Testis (tissue), 3 donors: Measurements from ENCODE around the gene UBAC2. TPM values are rescaled to one million over a fixed set of nuclear protein-coding genes. Genes with fewer than 3 reads are reported as not detected.

Experiments
- DNase-seq: peaks from one replicate; pipeline ENCODE4 v3.0.0-alpha.2; 2019
- H3K27ac ChIP-seq, 2 donors: fragments of 200-600 bp; sonication (generic); one replicate each; pipeline ENCODE4 v1.5.1; 2019
- H3K27me3 ChIP-seq: fragments of 200-600 bp; sonication (generic); one replicate; pipeline ENCODE4 v1.5.1; 2019
- H3K36me3 ChIP-seq: fragments of 200-600 bp; sonication (generic); one replicate; pipeline ENCODE4 v1.5.1; 2017; ENCODE audit warnings: low read depth; ENCODE audit errors: missing control alignments
- H3K4me1 ChIP-seq: fragments of 200-600 bp; sonication (generic); one replicate; pipeline ENCODE4 v1.5.1; 2019
- H3K4me3 ChIP-seq, 2 donors: fragments of 200-600 bp; sonication (generic); one replicate each; pipeline ENCODE4 v1.5.1; 2017 to 2019
- H3K9me3 ChIP-seq: fragments of 200-600 bp; sonication (generic); one replicate; pipeline ENCODE4 v1.5.1; 2017
- POLR2A ChIP-seq: fragments of 450-650 bp; IDR thresholded peaks from one replicate; pipeline ENCODE4 v1.6.1; 2017; ENCODE audit warnings: antibody characterized with exemption, mild to moderate bottlenecking, moderate library complexity
- WGBS, 2 donors: methylation state at CpG; one replicate each; pipeline ENCODE4 v1.1.5; 2018; 5-methylcytosine and 5-hydroxymethylcytosine counted together
- intact Hi-C: fragments of 100-400 bp; cut with DNase I; formaldehyde crosslinking; loops from one replicate; pipeline ENCODE4 v1.15.1; 2023; ENCODE audit warnings: low total_unique reads
- polyA plus RNA-seq: library from polyadenylated mRNA; stranded (reverse); fragments of 350-450 nt; fragmentation: Illumina TruSeq; extraction: RNeasy Lipid Tissue Mini Kit (QIAGEN cat#74804); gene quantifications from one replicate; pipeline ENCODE4 v1.2.3, GENCODE V29; 2014; ENCODE audit warnings: low read depth, low replicate concordance; ENCODE audit not compliant: insufficient read depth
- total RNA-seq, 2 donors: library from RNA; depleted of rRNA; stranded (reverse); fragments of >200 nt; gene quantifications; one replicate each; pipeline ENCODE4 v1.2.3, GENCODE V29; 2016
- TF ChIP-seq, protein P1 (sequence below), 3 experiments: fragments of 450-650 bp in 2 of 3; fragments of 200-600 bp in 1 of 3; sonication (generic) in 1 of 3; IDR thresholded peaks; one replicate each; pipeline ENCODE4 v1.5.1; 2016 to 2019; ENCODE audit warnings: antibody characterized with exemption in 3 of 3, mild to moderate bottlenecking in 2 of 3, moderate library complexity in 1 of 3

Gene UBAC2
- total and polyA plus RNA-seq, 3 donors from 2014 or later = 85.5 to 147 (median 93.0) TPM

GRCh38 chr13:99211421-99212035, 10.9 kb downstream of the UBAC2 start:
- TF ChIP-seq, protein P1, sequence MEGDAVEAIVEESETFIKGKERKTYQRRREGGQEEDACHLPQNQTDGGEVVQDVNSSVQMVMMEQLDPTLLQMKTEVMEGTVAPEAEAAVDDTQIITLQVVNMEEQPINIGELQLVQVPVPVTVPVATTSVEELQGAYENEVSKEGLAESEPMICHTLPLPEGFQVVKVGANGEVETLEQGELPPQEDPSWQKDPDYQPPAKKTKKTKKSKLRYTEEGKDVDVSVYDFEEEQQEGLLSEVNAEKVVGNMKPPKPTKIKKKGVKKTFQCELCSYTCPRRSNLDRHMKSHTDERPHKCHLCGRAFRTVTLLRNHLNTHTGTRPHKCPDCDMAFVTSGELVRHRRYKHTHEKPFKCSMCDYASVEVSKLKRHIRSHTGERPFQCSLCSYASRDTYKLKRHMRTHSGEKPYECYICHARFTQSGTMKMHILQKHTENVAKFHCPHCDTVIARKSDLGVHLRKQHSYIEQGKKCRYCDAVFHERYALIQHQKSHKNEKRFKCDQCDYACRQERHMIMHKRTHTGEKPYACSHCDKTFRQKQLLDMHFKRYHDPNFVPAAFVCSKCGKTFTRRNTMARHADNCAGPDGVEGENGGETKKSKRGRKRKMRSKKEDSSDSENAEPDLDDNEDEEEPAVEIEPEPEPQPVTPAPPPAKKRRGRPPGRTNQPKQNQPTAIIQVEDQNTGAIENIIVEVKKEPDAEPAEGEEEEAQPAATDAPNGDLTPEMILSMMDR (IDR thresholded peaks at IDR 0.05) = no peak
- no peak for TF ChIP-seq POLR2A
- WGBS, 2 donors = 96 to 98% methylated on average over 5 of the region's 5 CpGs
- no peaks in the 10 kb centered on the region for H3K9me3 ChIP-seq
- H3K36me3 ChIP-seq = no peaks in the 10 kb centered on the region
- H3K27ac ChIP-seq = no peak overlapping the region
- no peak for DNase-seq
- H3K4me1 ChIP-seq = peaks cover 3% of the 10 kb centered on the region
- H3K4me3 ChIP-seq = no peak overlapping the region
- H3K27me3 ChIP-seq = no peaks in the 10 kb centered on the region
- intact Hi-C loops = no loop called here

DNA sequence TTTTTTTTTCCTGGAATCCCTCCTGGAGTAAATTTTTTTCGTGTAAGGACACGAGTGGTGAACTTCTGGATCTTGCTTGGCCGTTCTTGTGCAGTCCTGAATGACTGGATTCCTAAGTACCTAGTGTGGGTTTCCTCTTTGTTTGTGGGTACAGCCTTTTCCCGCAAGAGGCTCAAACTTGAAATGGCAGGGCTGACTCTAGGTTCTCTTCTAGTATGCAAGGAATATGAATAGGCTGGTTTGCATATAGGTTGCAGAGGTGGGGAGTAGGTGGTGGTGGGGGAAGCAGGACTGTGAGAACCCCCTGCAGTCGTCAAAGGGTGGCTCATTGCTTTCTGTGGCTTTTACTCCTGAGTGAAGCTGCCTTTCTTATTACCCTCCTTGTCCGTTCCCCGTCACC, 13.6 kb downstream of the UBAC2 start:
- no peak for DNase-seq
- WGBS, 2 donors = 65 to 76% methylated on average over 7 of the region's 7 CpGs
- no peak overlapping the region for H3K4me3 ChIP-seq
- H3K27ac ChIP-seq = no peak overlapping the region
- H3K9me3 ChIP-seq = no peaks in the 10 kb centered on the region
- H3K4me1 ChIP-seq = peaks cover 16% of the 10 kb centered on the region
- H3K36me3 ChIP-seq = no peaks in the 10 kb centered on the region
- no peaks in the 10 kb centered on the region for H3K27me3 ChIP-seq
- TF ChIP-seq, protein P1 (IDR thresholded peaks at IDR 0.05) = no peak
- TF ChIP-seq POLR2A = no peak
- intact Hi-C loops = no loop called here

DNA sequence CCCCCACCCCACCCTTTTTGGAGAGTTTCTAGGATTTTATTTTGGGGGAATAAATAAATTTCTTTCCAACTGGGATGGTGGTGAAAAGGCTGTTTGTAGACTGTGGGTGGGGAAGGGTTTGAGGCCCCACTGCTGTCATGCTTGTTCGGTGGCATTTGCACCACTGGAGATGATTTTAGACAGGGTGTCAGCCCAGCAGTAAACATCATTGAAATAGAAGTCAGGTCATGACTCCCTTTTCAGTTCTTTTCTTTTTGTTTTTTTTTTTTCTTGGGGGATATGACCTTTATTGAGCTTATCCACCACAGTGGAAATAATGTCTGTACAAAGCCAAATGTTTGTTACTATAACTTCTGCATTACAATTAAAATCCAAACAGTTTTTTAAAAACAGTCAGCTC, 14.1 kb downstream of the UBAC2 start:
- H3K27me3 ChIP-seq = no peaks in the 10 kb centered on the region
- no peak for DNase-seq
- H3K4me3 ChIP-seq = no peak overlapping the region
- no peak for TF ChIP-seq POLR2A
- TF ChIP-seq, protein P1 (IDR thresholded peaks at IDR 0.05) = no peak
- no peak overlapping the region for H3K27ac ChIP-seq
- H3K36me3 ChIP-seq = no peaks in the 10 kb centered on the region
- H3K4me1 ChIP-seq = peaks cover 16% of the 10 kb centered on the region
- H3K9me3 ChIP-seq = no peaks in the 10 kb centered on the region
- intact Hi-C loops = no loop called here
- WGBS, 2 donors = 59 to 62% methylated on average over 1 of the region's 1 CpG

- TF ChIP-seq, protein P1 (IDR thresholded peaks at IDR 0.05) = no peak
- no peak for TF ChIP-seq POLR2A
- Histone ChIP-seq H3K36me3 (no peaks in the 10 kb centered on the region), H3K4me3 (no peak overlapping the region), H3K4me1 (peaks cover 16% of the 10 kb centered on the region), H3K9me3 (no peaks in the 10 kb centered on the region), H3K27ac (no peak overlapping the region), H3K27me3 (no peaks in the 10 kb centered on the region)
- intact Hi-C loops = no loop called here
- WGBS, 2 donors = 83 to 89% methylated on average over 15 of the region's 15 CpGs
- no peak for DNase-seq
Measured at GRCh38 chr13:99215184-99215830, 14.7 kb downstream of the UBAC2 start.
